HEK293T (cell line): ENCODE results near the gene CNKSR3.

Source experiments
- ARNT ChIP-seq: fragments of 450-650 bp; IDR thresholded peaks from 2 replicates; pipeline ENCODE4 v1.6.1; 2017; ENCODE audit warnings: mild to moderate bottlenecking
- BHLHE40 ChIP-seq: fragments of 450-650 bp; IDR thresholded peaks from 2 replicates; pipeline ENCODE4 v1.6.1; 2016; ENCODE audit warnings: mild to moderate bottlenecking, moderate library complexity, borderline replicate concordance
- CTBP1 ChIP-seq: fragments of 450-650 bp; IDR thresholded peaks from 2 replicates; pipeline ENCODE4 v1.6.1; 2016; ENCODE audit warnings: borderline replicate concordance
- ELF4 ChIP-seq: fragments of 450-650 bp; IDR thresholded peaks from 2 replicates; pipeline ENCODE4 v1.6.1; 2017; ENCODE audit warnings: antibody characterized with exemption
- FOXA1 ChIP-seq: fragments of 450-650 bp; IDR thresholded peaks from 2 replicates; pipeline ENCODE4 v1.6.1; 2016; ENCODE audit warnings: mild to moderate bottlenecking
- FOXK2 ChIP-seq: fragments of 450-650 bp; IDR thresholded peaks from 2 replicates; pipeline ENCODE4 v1.6.1; 2016; ENCODE audit warnings: mild to moderate bottlenecking
- FOXM1 ChIP-seq: fragments of 450-650 bp; IDR thresholded peaks from 2 replicates; pipeline ENCODE4 v1.6.1; 2017; ENCODE audit warnings: mild to moderate bottlenecking, borderline replicate concordance
- L3MBTL2 ChIP-seq: fragments of 450-650 bp; conservative IDR thresholded peaks from 2 replicates; pipeline ENCODE4 v1.6.1; 2016; ENCODE audit warnings: mild to moderate bottlenecking
- LEF1 ChIP-seq: fragments of 450-650 bp; IDR thresholded peaks from 2 replicates; pipeline ENCODE4 v1.6.1; 2017; ENCODE audit warnings: mild to moderate bottlenecking, borderline replicate concordance
- PKNOX1 ChIP-seq: fragments of 450-650 bp; IDR thresholded peaks from 2 replicates; pipeline ENCODE4 v1.6.1; 2016
- SP1 ChIP-seq: fragments of 450-650 bp; IDR thresholded peaks from 2 replicates; pipeline ENCODE4 v1.6.1; 2017
- SUZ12 ChIP-seq: fragments of 450-650 bp; IDR thresholded peaks from 2 replicates; pipeline ENCODE4 v1.6.1; 2016; ENCODE audit warnings: mild to moderate bottlenecking
- TARDBP ChIP-seq: fragments of 450-650 bp; IDR thresholded peaks from 2 replicates; pipeline ENCODE4 v1.6.1; 2016
- ZNF384 ChIP-seq: fragments of 450-650 bp; IDR thresholded peaks from 2 replicates; pipeline ENCODE4 v1.6.1; 2016

- TF ChIP-seq FOXK2 (no peak), BHLHE40 (no peak), TARDBP (no peak), FOXM1 (no peak), ARNT (no peak), PKNOX1 (no peak), L3MBTL2 (no peak), CTBP1 (no peak), SP1 (no peak), SUZ12 (no peak), FOXA1 (no peak), ZNF384 (no peak), ELF4 (no peak), LEF1 (no peak)
Observed at GRCh38 chr6:154512201-154512600, 1.7 kb upstream of the CNKSR3 start.
